ENCODE measurements around the gene ADGRF5.

The ADGRF5 gene

GRCh38 chr6:46828939-46829338, 92.8 kb downstream of the ADGRF5 start:
- DNase-seq (ENCODE audit: extremely low read depth in 1 of 2, low read depth in 1 of 2) = no peak

- no peak for DNase-seq (ENCODE audit: extremely low read depth in 1 of 2, low read depth in 1 of 2)
Measured at GRCh38 chr6:46821458-46821881, 100.3 kb downstream of the ADGRF5 start.

DNA sequence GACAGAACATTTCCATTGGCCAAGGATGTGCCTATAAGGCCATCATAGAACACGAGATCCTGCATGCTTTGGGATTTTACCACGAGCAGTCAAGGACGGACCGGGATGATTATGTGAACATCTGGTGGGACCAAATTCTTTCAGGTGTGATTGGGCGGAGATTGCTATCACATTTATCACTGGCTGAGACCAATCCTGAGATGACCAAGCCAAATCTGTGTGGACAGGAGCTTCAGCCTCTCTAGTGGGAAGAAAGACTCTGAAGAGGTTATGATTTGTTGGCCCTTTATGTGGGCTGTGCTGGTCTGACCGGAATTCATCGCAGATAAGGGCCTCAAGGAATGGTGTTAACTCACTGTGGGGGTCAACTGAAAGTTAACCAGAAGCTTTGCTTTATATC, 102.2 kb downstream of the ADGRF5 start:
- DNase-seq (ENCODE audit: extremely low read depth in 1 of 2, low read depth in 1 of 2) = no peak

GRCh38 chr6:46816626-46817025, 105.1 kb downstream of the ADGRF5 start:
- DNase-seq (ENCODE audit: extremely low read depth in 1 of 2, low read depth in 1 of 2) = no peak

- DNase-seq (ENCODE audit: extremely low read depth in 1 of 2, low read depth in 1 of 2) = no peak
Measured at GRCh38 chr6:46815130-46815529, 106.6 kb downstream of the ADGRF5 start.

- DNase-seq (ENCODE audit: extremely low read depth in 1 of 2, low read depth in 1 of 2) = no peak
Measured at GRCh38 chr6:46808806-46809205, 112.9 kb downstream of the ADGRF5 start.
